CD1c-positive myeloid dendritic cell (primary cell): ENCODE measurements around the gene PIK3R6.
A peak's percentile ranks its signal among the peaks of the same experiment; 100 is the strongest.
"Not testable (repeated sequence)": the region's sequence is repeated elsewhere in the genome, so short reads cannot be mapped to it uniquely, and the experiment has no call there.

Source experiments
- DNase-seq: peaks from one replicate; pipeline ENCODE4 v3.0.0-alpha.2; 2016; ENCODE audit errors: extremely low spot score

PIK3R6 gene

DNA sequence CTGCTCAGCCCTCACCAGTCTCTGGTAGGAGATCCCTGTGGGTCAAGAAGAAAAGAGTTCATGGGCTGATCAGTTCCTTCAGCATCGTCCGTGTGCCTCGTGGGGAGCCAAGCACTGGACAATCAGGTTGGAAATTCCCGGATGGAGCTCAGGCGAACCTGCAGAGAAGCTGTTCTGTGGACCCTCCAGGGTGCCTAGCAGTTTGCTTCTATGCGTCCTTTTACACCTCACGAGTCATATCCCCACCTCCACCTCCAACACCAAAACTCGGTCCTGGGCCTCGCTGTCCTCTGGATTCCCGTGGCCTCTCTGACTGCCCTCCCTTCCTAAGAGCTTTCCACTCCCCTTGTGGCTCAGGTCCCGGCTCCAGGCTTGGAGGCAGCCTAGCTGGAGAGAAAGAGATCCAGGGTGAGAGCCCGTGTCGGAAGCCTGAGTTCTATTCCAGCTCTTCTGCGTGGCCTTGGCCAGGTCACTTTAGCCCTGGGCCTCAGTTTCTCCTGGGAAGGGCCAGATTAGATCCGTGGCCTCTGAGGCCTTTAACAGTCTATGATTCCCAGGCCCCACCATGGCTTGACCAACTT, 26.2 kb upstream of the PIK3R6 start:
- DNase-seq = no peak

GRCh38 chr17:8893059-8893458, 25.6 kb upstream of the PIK3R6 start:
- DNase-seq = no peak

DNA sequence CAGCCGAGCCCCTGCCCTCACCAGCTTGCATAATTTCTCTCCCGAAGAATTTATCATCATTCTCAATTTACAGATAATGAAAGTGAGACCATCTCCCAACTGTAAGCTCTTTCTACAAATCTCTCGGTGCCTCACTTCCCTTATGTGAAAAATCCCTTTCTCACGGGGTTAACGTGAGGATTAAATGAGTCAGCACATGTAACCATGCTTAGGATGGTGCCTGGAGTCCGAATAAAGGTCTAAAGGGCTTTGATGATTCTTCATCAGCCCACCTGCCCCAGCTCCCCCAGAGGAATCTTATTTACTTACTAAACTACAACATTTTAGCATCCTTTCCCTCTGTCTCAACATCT, 24.8 kb upstream of the PIK3R6 start:
- DNase-seq = peak; percentile 61

GRCh38 chr17:8890671-8891070, 23.2 kb upstream of the PIK3R6 start:
- DNase-seq = no peak

DNA sequence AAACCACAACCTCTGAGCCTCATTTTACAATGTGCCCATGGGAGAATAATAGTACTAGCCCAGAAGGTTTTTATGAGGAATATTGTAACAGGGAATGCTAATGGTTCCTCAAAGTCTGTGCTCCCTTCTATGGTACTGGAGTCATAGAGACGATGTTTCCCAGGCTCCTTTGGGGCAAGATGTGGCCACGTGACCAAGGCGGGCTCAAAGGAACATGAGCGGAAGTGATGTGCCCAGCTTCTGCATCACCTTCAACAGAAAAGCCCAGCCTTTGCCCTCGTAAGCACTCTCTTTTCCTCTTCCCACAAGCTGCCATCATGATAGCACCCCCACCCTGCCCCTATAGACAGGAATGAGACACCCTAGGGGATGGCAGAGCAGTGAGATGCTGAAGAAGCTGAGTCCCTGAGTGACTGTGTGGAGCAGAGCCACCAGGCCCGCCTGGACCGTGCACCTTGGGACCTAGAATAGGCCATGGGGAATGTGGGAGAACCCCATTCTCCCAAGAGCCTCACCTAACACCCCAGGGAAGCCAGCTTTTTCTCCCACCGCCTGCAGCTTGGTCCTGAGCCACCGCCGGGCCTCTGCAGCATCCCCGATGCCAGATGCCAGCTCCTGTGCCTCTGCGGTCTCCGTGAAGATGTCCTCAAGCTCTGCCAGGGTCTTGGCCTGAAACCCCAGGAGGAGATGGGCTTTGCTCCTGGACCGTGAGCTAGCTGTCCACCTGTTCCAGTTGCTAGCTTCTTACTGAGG, 22.2 kb upstream of the PIK3R6 start:
- DNase-seq = no peak

GRCh38 chr17:8888704-8889302, 21.3 kb upstream of the PIK3R6 start:
- DNase-seq = no peak

DNA sequence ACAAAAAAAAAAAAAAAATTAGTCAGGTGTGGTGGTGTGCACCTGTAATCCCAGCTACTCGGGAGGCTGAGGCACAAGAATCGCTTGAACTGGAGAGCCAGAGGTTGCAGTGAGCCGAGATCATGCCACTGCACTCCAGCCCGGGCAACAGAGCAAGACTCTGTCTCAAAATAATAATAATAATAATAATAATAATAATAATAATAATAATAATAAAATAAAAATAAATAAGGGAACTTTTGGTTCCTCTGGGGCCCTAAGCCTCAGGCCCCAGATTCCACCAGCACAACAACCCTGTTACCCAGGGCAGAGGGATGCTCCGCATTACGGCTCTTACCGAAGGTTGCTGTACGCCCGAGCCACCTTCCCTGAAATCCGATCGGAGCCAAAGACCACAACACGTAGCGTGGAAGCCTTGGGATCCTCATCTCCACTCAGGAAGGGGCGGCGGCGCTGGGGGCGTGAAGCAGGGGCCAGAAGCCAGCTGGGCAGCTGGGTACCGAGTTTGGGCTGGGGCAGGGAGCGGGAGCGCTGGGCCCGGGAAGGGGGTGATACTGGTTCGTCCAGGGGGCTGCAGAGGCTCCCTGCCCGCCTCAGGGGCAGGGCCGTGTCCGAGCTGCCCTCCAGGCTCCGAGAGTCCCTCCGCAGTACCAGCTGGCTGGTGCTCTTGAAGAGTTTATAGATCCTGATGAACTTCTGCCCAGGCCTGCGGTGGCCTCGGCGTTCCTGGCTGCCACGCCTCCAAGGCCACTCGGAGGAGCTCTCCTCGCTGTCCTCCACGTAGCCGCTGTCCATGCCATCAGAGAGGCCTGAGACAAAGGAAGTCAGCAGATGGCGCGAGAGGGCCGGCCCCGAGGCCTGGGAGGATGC, 20.6 kb upstream of the PIK3R6 start:
- no peak for DNase-seq

DNA sequence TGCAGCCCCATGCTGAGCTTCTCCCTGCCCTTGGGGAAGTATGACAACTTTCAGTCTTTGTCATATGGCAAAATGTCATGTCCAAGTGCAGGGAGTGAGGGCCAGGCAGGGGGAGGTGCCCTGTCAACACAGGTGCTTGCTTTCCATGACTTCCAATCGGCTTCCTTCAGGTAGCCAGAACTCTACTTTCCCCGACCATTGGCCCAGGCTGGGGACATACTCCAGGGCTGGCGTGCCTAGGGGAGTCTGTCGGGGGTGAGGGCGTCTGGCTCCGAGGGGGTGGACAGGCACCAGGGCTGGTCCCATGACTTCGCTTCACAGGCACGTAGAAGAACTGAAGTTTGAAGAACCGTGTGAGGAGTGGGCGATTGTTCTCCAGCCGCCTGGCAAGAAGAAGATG, 19.8 kb upstream of the PIK3R6 start:
- DNase-seq = no peak

- no peak for DNase-seq
Observed at GRCh38 chr17:8885967-8886684, 18.7 kb upstream of the PIK3R6 start.

DNA sequence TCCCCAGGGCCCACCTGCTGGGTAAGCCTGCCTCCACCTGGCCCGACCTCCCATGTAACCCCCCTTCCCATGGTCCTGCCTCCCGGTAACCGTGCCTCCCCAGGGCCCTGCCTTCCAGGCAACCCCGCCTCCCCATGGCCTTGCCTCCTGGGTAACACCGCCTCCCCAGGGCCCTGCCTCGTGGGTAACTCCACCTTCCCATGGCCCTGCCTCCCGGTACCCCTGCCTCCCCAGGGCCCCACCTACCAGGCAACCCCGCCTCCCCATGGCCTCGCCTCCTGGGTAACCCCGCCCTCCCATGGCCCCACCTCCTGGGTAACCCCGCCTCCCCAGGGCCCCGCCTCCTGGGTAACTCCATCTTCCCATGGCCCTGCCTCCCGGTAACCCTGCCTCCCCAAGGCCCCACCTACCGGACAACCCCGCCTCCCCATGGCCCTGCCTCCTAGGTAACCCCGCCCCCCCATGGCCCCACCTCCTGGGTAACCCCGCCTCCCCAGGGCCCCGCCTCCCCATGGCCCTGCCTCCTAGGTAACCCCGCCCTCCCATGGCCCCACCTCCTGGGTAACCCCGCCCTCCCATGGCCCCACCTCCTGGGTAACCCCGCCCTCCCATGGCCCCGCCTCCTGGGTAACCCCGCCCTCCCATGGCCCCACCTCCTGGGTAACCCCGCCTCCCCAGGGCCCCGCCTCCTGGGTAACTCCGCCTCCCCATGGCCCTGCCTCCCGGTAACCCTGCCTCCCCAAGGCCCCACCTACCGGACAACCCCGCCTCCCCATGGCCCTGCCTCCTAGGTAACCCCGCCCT, 17.9 kb upstream of the PIK3R6 start:
- not testable (repeated sequence) for DNase-seq

DNA sequence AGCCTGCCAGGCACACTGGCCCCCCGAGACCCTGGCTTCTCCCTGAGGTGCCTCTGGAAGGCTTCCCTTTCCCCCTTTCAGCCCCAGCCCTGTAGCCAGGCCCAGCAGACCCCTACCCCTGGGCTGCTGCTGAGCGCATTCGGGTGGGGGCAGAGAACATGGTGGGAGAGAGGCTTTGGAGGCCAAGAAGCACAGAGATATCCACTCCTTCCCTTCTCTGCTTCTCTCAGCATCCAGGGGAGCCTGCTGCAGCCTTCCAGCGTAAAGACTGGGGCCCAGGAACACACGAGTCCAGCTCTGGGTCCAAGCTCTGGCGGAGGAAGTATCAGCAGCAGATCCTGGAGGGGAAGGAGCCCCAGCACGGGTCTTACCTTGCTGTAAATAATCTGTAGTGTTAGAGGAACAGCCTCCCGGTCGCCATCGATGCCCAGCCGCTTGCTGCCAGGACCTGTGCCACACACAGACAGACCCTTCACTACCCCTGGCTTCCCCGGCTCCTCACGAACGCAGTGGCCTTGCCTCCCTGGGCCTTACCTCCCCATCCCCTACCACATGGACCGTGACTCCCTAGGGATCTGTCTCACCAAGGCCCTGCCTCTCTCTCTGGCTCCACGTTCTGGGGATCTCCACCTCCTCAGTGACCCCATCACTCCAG, 17.0 kb upstream of the PIK3R6 start:
- no peak for DNase-seq

GRCh38 chr17:8883353-8883752, 15.9 kb upstream of the PIK3R6 start:
- DNase-seq = no peak

- DNase-seq = no peak
Observed at GRCh38 chr17:8881606-8882005, 14.1 kb upstream of the PIK3R6 start.

- no peak for DNase-seq
Observed at GRCh38 chr17:8880466-8880865, 13.0 kb upstream of the PIK3R6 start.

DNA sequence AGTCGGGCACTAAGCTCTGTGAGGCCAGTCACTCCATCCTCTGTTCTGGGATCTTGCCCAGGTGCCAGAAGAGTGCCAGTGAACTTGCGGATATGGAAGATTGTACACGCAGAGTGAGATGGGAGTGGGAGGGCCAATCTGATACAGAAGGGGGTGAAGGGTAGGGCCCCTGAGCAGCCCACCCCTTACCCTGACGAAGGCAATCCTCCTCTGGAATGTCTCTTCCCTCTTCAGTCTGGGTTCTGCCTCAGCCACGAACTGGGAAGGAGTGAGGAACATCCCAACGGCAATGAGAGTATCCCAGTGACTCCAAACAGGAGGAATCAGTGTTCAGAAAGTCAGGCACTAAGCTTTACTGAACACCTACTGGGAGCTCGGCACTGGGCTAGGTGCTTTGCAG, 11.9 kb upstream of the PIK3R6 start:
- DNase-seq = no peak

GRCh38 chr17:8877984-8878383, 10.5 kb upstream of the PIK3R6 start:
- DNase-seq = no peak

DNA sequence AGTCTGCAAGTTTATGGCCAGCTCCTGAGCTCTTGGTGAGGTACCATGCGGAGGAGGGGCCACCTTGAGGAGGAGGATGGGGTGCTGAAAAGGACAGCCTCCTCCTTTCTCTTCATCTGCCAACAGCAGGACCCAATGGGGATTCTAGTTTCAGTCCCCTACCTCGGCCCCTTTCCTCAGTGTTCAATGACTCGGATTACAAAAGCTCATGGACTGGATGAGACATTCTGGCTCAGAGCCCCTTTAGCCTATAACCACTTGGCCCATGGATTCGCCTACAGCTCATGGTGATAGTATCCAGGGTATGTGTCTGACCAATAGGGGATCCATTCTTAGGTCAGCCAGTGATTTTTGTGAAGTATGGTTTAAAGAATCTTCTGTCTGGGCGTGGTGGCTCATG, 8.5 kb upstream of the PIK3R6 start:
- no peak for DNase-seq

DNA sequence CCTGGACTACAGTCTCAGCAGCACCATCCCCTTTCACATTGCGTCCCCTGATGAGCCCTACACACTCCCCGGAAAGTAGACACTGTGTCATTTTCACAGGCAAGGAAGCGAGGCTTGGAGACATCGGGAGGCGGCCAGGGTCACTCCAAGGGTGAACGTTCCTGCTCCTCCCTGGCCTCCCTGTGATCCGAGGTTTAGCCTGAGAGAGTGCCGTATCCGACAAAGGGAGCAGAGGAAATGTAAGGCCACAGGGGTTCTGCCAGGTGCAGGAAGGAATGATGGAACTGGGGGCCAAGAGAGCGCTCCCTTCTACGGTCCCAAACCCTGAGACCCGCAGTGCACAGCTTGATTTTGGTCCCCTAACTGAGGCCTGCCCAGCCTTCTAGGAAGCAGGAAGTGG, 8.0 kb upstream of the PIK3R6 start:
- no peak for DNase-seq

GRCh38 chr17:8873801-8874715, 6.6 kb upstream of the PIK3R6 start:
- no peak for DNase-seq
